HepG2 (cell line): ENCODE measurements around the gene BAHCC1. TPM values are rescaled to one million over a fixed set of nuclear protein-coding genes. Genes with fewer than 3 reads are reported as not detected.

ENCODE experiments used
- AKAP8 ChIP-seq: sonication (generic); formaldehyde crosslinking; IDR thresholded peaks from 2 replicates; pipeline ENCODE4 v1.5.1; 2020; ENCODE audit warnings: mild to moderate bottlenecking, missing genetic modification reagents
- ARID2 ChIP-seq: sonication (generic); formaldehyde crosslinking; IDR thresholded peaks from 2 replicates; pipeline ENCODE4 v1.8.1; 2022; ENCODE audit warnings: mild to moderate bottlenecking, missing genetic modification reagents, borderline replicate concordance
- HIVEP1 ChIP-seq: sonication (generic); formaldehyde crosslinking; IDR thresholded peaks from 2 replicates; pipeline ENCODE4 v1.4.0; 2020; ENCODE audit warnings: mild to moderate bottlenecking, missing genetic modification reagents
- HNF1A ChIP-seq, 2 experiments: sonication (generic) in 1 of 2; formaldehyde crosslinking in 1 of 2; IDR thresholded peaks; 2 replicates each; pipeline versions ENCODE4 v1.4.0 to v1.6.1; 2016 to 2020; ENCODE audit warnings: borderline replicate concordance in 1 of 2, low read depth in 1 of 2, mild to moderate bottlenecking in 1 of 2, missing genetic modification reagents in 1 of 2
- JDP2 ChIP-seq: sonication (generic); formaldehyde crosslinking; IDR thresholded peaks from 2 replicates; pipeline ENCODE4 v1.8.1; 2022; ENCODE audit warnings: missing genetic modification reagents, borderline replicate concordance
- NFKBIZ ChIP-seq: IDR thresholded peaks from 2 replicates; pipeline ENCODE4 v1.6.1; 2018; ENCODE audit warnings: missing genetic modification reagents, missing compliant biosample characterization
- RFX5 ChIP-seq: IDR thresholded peaks from 2 replicates; pipeline ENCODE4 v1.6.1; 2011; ENCODE audit warnings: low read depth, low read length, improper control_type of control experiment
- SNRNP70 ChIP-seq: fragments of 200-400 bp; formaldehyde crosslinking; IDR thresholded peaks from 2 replicates; pipeline ENCODE4 v1.6.1; 2017; ENCODE audit warnings: mild to moderate bottlenecking, low read depth, low read length, moderate library complexity
- TERF1 ChIP-seq: sonication (generic); formaldehyde crosslinking; IDR thresholded peaks from 2 replicates; pipeline ENCODE4 v1.8.0; 2022; ENCODE audit warnings: mild to moderate bottlenecking, missing genetic modification reagents, moderate library complexity
- TRIM22 ChIP-seq: fragments of 450-650 bp; IDR thresholded peaks from 2 replicates; pipeline ENCODE4 v1.6.1; 2017
- ZBTB20 ChIP-seq: sonication (generic); formaldehyde crosslinking; IDR thresholded peaks from 2 replicates; pipeline ENCODE4 v1.8.1; 2023; ENCODE audit warnings: missing genetic modification reagents, low read depth, mild to moderate bottlenecking, borderline replicate concordance
- ZFP90 ChIP-seq: sonication (generic); formaldehyde crosslinking; IDR thresholded peaks from 2 replicates; pipeline ENCODE4 v1.8.0; 2022; ENCODE audit warnings: missing genetic modification reagents, mild to moderate bottlenecking, inconsistent platforms, borderline replicate concordance
- ZFYVE20 ChIP-seq: sonication (generic); formaldehyde crosslinking; IDR thresholded peaks from 2 replicates; pipeline ENCODE4 v1.8.0; 2023; ENCODE audit warnings: low read depth, mild to moderate bottlenecking, moderate library complexity, missing genetic modification reagents, borderline replicate concordance
- ZSCAN29 ChIP-seq: sonication (generic); formaldehyde crosslinking; conservative IDR thresholded peaks from 2 replicates; pipeline ENCODE4 v1.4.0; 2020; ENCODE audit warnings: mild to moderate bottlenecking, missing genetic modification reagents
- polyA plus RNA-seq, 8 experiments: library from polyadenylated mRNA; depleted of rRNA in 3 of 8; stranded (reverse) in 7 of 8; unstranded in 1 of 8; fragments of >200 nt; fragmentation: Illumina TruSeq in 4 of 8; extraction: Trizol in 4 of 8; gene quantifications; 2 replicates each; pipeline versions ENCODE4 v1.2.1 to v1.2.3, GENCODE V29; 2011 to 2016; ENCODE audit warnings: low read depth in 4 of 8, missing spikeins in 1 of 8, mixed read lengths in 1 of 8; ENCODE audit not compliant: insufficient read depth in 1 of 8
- total RNA-seq, 5 experiments: library from RNA; depleted of rRNA; stranded (reverse); fragments of >200 nt; fragmentation: Illumina TruSeq; extraction: Trizol; gene quantifications; 2 replicates each; pipeline ENCODE4 v1.2.3, GENCODE V29; 2016; ENCODE audit warnings: low read depth in 1 of 5

The BAHCC1 gene
- total and polyA plus RNA-seq, 2 of the 13 experiments (the other 11 are each of a cell fraction or from before 2014, with no cell fraction given), result 1.4 to 1.7 TPM

- no peak for TF ChIP-seq NFKBIZ (CRISPR knock-in tag)
- TF ChIP-seq ZBTB20 (CRISPR knock-in tag), result 0 out of 2 replicates have a peak, but pooled peaks have one; percentile 16
- no peak for TF ChIP-seq ZSCAN29
- no peak for TF ChIP-seq ARID2 (CRISPR knock-in tag)
- TF ChIP-seq SNRNP70, result no peak
- TF ChIP-seq ZFP90 (CRISPR knock-in tag), result 0 out of 2 replicates have a peak, but pooled peaks have one; percentile 43
- TF ChIP-seq HNF1A (IDR thresholded peaks at IDR 0.05; ENCODE audit: low read depth), result no peak
- TF ChIP-seq HNF1A (CRISPR knock-in tag; IDR thresholded peaks at IDR 0.05; ENCODE audit: borderline replicate concordance), result no peak
- TF ChIP-seq RFX5, result no peak
- TF ChIP-seq ZFYVE20 (CRISPR knock-in tag), result no peak
- TF ChIP-seq TRIM22, result no peak
- TF ChIP-seq TERF1 (CRISPR knock-in tag), result no peak
- TF ChIP-seq HIVEP1 (CRISPR knock-in tag), result peak; percentile 13; the same call in 1 of the 2 replicates
- TF ChIP-seq JDP2 (CRISPR knock-in tag), result no peak
- no peak for TF ChIP-seq AKAP8
Observed at GRCh38 chr17:81388091-81388611, 7.1 kb upstream of the BAHCC1 start (continued).
